Fibroblast of skin of right quadriceps (primary cell): ENCODE measurements around the gene RHEBL1.
"Not testable (repeated sequence)": the region's sequence is repeated elsewhere in the genome, so short reads cannot be mapped to it uniquely, and the experiment has no call there.

Source experiments
- DNase-seq: peaks from one replicate; pipeline ENCODE4 v3.0.0-alpha.2; 2013

RHEBL1 gene

DNA sequence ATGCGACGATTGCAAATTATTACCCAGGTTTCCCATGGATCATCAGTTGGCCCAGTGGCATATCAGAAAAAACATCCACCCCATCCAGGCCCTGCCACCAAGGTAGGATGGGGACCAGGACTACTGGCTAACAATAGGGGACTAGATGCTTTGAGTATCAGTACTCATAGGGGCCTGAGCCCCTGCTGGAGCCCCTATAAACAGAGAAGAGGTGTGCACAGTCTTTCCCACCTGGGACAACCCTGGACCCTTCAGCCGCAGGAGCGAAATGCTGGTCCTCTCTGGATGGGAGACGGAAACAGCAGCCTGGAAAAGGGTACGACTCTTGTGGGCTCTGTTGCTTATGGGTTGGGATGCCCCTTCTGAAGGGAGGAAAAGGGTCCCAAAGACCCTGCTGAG lies 19.2 kb upstream of the RHEBL1 start:
- no peak for DNase-seq

DNA sequence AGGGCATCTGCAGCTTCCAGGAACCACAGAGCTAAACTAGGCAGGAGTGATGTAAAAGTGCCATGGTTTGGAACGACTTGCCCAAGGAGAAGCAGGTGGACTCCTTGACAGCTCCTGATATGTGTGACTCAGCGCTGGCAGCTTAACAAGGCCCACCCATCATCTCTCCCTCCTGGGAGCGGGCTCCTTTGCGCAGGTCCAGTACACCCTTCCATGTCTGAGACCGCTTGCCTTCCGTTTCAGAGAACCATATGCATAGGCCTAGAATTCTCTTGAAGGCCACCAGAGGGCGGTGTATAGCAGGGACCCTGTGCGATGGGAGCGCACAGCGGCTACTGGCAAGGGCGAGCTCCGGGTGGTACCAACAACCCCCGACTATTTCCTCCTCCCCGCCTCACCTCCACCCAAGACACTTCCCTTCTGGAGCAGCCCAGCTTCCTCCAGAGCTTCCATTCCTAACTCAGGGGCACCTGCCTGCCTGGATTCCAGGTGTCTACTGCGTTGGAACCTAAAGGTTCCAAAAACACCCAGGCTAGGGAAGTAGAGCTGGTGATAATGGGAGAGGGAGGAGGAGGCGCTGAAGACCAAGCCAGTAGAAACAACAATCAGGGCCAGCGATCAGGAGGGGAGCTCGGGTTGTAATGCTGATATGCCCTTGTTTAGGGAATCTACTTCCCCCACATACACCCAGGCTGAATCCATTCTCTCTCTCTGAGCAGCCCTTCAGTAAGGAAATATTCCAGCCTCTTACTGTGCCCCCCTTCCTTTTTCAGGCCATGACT lies 18.6 kb upstream of the RHEBL1 start:
- DNase-seq = peak; percentile 86

GRCh38 chr12:49086116-49086515 lies 16.3 kb upstream of the RHEBL1 start:
- DNase-seq = no peak

- no peak for DNase-seq
These were observed 14.7 kb upstream of the RHEBL1 start for GRCh38 chr12:49084438-49084837.

GRCh38 chr12:49079793-49080192 lies 10.0 kb upstream of the RHEBL1 start:
- no peak for DNase-seq

GRCh38 chr12:49070971-49071370 lies 1.2 kb upstream of the RHEBL1 start:
- no peak for DNase-seq

DNA sequence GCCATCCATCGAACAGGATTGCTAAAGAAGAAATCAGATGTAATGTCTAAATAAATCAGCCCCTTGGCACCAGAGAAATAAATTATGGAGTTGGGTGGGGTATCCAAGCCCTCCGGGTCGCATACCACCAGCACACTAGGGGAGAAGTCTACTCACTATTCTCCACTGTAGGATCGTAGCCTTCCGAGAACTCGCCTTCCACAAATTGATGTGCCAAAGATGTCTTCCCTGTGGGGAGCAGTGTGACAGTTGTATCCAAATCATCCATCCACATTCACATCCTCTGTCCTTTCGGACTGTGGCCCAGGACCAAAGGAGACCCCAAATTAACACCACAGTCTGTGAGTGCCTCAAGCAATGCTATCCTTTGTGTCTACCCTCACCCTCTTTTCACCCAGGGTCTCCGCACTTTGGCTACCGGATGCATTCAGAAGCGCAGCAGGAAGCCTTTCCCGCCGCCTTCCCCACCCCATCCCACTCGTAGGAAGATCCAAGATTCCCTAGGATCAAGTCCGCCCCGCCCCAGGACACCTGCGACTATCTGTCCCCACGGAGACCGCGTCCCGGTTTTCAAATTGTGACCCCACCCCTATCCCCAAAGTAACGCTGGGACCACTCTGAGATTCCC lies 786 bp downstream of the RHEBL1 start:
- no peak for DNase-seq

GRCh38 chr12:49066120-49066519 lies 3.7 kb downstream of the RHEBL1 start:
- DNase-seq = no peak

- DNase-seq = no peak
These were observed 5.0 kb downstream of the RHEBL1 start for GRCh38 chr12:49064767-49065152.

DNA sequence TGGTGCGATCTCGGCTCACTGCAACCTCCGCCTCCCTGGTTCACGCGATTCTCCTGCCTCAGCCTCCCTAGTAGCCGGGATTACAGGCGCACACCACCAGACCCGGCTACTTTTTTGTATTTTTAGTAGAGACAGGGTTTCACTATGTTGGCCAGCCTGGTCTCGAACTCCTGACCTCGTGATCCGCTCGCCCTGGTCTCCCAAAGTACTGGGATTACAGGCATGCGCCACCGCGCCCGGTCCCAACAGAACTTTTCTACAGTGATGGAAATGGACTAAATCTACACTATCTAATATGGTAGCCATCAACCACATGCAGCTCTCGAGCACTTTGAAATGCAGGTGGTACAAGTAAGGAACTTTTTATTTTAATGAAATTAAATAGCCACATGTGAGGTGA lies 7.9 kb downstream of the RHEBL1 start:
- DNase-seq = not testable (repeated sequence)

DNA sequence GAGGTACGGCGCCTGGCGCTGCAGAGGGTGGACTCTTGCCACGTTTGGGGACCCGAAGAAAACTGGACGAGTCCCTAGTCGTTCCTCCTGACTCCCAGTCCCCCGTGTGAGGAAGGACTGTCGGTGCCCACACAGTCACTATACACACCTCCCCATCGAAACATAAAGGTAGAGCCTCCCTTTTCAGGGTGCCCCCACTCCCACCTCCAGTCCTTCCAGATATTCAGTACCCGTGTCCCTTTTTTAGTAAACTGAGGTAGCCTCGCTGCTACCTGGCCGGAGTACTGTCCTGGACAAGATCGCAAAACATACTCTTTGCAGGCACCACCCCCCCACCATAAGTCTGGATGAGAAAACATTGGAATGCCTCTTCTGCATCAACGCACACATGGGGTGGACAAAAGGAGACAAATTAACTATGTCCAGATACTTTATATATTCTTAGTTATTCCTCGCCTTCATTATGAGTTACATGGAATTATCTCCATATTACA lies 8.6 kb downstream of the RHEBL1 start:
- DNase-seq = no peak

GRCh38 chr12:49060237-49061156 lies 9.3 kb downstream of the RHEBL1 start, which contains the start of gene KMT2D:
KMT2D (minus strand) TSS chr12:49060794; CDS start chr12:49055324, 5,470 bp downstream.
- DNase-seq = peak; percentile 97

DNA sequence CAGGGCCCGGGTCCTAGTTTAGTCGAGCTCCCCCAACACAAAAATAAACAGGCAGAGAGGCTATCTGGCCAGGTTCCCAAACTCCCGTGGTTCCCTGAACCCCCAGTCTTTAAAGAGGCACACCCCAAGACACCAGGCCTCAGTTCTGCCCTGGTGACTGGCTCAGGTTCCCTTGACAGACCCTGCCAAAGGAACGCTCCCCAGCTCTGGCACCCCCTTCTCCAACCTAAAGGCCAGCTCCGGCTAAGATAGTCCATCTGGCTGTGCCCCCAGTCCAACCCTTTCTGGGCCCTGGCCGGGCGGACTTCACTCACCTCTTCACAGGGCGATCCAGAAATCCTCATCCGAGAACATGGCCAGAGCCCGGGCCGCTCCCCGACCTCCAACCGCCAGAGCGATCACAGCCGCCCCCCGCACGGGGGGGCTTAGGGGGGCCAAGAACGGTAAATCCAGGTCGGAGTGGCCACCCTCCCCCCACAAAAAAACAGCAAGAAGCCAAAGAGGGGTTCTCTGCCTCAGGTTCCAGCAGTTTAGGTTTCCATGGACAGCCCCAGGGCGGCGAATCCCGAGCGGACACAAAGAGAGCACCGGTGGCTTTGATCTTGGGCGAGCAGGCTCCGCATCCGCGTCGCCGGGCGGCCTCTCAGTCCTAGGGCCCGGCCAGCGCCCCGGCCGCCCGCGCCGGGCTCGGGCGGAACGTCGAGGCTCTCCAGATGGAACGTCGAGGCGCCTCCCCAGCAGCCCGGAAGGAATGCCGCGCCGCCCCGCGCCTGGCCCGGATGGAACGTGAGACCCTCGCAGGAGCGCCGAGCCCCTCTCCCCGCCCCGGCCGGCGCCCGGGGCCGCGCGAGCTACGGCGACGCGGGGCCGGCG lies 10.2 kb downstream of the RHEBL1 start:
- peak; percentile 7 for DNase-seq

DNA sequence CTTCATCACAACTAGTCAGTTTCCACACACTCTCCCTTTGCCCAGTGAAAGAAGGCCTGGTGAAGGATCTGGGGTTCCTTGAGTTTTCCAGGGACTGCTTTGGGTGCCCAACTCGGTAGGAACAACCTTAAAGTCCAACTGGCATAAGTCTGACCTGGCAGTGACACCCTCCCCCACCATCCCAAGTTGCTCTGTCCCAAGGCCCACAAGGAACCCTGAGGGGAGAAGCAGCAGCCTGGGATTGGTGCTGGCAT lies 10.8 kb downstream of the RHEBL1 start:
- DNase-seq = no peak

DNA sequence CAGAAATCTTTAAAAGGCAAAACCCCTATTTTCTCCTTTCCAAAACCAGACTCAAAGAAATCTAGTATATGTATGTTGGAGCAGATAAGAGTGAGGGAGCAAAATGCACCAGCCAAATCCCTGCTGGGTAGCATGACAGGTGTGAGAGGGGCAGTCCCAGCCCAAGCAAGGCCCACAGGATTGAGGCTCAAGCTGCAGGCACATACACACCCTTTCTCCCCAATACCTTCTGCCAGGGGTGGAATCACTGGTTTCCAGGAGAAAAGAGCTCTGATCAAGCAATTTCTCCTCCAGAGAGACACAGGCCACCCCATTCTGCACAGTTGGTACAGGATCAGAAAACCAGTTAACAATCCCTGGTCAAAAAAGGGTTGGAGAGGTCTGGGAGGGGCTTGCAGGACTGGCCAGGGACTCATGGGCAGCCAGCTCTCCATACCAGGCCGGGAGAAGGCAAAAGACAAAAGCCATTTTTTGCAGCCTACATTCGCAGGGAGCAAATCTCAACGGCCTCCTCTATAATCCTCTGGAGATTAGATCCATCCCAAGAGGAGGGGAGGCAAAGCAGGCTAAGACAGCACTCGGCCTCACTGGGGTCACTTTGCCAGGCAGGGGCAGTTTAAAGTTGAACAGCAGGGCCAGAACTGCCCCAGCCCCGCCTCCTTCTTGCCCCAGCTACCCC lies 11.3 kb downstream of the RHEBL1 start:
- no peak for DNase-seq

DNA sequence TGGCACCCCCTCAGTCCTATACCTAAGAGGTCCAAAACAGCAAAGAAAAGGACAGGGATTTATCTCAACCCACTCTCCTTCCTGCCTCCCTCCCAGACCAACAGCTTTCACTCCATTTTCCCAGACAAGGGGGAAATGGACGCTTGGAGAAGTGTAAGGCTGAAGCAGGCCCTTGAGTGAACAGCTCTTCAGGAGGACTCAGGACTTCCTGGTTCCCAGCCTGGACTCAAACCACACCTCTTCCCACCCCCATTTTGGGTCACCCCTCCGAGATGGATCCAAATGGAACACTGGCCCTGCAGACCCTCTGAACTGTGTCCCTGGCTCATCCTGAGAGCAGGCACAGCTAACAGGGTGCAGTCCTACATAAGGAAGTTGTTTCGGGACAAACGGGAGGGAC lies 11.9 kb downstream of the RHEBL1 start:
- no peak for DNase-seq

DNA sequence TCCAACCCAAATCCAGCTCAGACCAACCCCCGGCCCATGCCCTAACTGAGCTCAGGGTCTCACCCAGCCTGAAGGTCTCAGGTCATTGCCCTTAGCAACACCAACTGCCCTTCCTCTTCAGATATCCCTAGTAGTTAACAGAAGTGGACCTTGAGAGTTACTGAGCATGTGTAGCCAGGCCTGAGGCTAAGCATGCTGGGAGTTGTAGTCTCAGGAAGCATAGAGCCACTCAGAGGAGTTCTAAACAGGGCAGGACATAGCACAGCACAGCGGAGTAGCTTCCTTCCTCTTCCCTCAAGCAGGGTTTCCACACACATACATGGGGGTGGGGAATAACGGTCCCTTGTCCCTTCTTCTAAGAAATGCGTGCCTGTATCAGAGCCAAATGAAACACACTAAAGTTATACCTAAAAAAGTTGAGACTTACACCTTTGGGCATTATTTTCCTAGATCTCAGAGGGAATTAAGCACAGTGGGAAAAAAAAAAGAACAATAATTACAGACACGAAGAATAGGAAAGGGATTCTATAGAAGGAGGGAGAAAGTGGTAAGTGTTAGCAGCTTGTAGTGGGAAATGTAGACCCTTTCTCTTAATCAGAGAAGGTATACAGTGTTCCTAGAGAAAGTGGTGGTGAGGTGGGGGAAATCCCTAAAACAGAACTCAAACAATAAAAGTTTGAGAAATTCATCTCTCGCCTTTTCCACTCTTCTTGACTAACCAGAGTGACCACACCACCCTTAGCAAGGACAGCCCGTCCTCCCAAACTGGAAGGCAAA lies 13.6 kb downstream of the RHEBL1 start:
- peak; percentile 69 for DNase-seq

DNA sequence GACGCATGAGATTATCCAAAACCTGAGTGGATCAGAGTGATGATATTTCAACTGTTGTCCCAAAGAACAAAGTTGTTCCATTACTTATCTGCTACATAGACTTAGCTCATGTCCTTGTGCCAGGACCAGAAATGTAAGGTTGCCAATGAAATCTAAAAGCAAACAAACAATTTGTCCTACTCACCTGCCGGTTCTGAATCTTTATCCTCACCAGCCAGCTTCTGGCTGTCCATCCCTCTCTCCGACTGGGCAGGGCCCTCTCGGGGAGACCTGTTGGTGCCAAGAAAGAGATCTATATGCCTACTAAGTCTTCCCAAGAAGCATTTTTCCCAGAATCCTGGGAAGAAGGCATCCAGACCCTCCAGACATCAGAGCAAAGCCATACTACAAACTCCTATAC lies 14.7 kb downstream of the RHEBL1 start:
- no peak for DNase-seq

GRCh38 chr12:49054524-49054923 lies 15.3 kb downstream of the RHEBL1 start:
- DNase-seq = no peak

DNA sequence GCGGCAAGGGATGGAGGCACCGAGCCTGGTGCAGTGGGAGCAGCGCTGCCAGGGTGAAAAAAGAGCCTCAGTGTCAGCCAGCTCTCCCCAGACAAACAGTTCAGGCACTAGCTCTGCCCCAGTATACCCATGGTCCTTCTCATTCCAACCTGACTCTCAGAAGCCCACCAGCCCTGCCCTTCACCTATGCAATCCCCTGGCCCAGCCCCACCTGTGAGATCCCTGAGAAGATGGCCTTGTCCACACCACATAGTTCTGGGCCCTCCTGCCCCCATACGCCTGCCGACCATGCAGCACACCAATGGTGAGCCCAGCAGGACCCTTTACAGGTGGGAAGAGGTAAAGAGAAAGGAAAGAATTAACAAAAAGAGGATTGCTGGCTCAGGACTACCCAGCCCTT lies 15.7 kb downstream of the RHEBL1 start:
- DNase-seq = no peak
